H9 (cell line): ENCODE results near the gene PROCR. TPM values are rescaled to one million over a fixed set of nuclear protein-coding genes. Genes with fewer than 3 reads are reported as not detected.
"Not testable (repeated sequence)": the region's sequence is repeated elsewhere in the genome, so short reads cannot be mapped to it uniquely, and the experiment has no call there.

Source experiments
- DNase-seq: peaks from one replicate; pipeline ENCODE4 v3.0.0-alpha.2; 2017
- H2AFZ ChIP-seq: one replicate; pipeline ENCODE4 v1.6.1; 2013; ENCODE audit warnings: mild to moderate bottlenecking, low read length, control low read depth, moderate library complexity
- H2AK5ac ChIP-seq: 2 replicates; pipeline ENCODE4 v1.6.1; 2013; ENCODE audit warnings: low read length, control low read depth, mixed read lengths; ENCODE audit not compliant: insufficient read length
- H2BK120ac ChIP-seq: one replicate; pipeline ENCODE4 v1.6.1; 2013; ENCODE audit warnings: low read depth, mild to moderate bottlenecking, low read length, control low read depth, inconsistent platforms; ENCODE audit not compliant: poor library complexity, severe bottlenecking
- H2BK12ac ChIP-seq: 2 replicates; pipeline ENCODE4 v1.6.1; 2013; ENCODE audit warnings: low read length, control low read depth, mixed read lengths, low read depth; ENCODE audit not compliant: insufficient read length
- H2BK15ac ChIP-seq: 2 replicates; pipeline ENCODE4 v1.6.1; 2013; ENCODE audit warnings: low read depth, low read length, control low read depth
- H2BK20ac ChIP-seq: one replicate; pipeline ENCODE4 v1.6.1; 2013; ENCODE audit warnings: low read depth, mild to moderate bottlenecking, low read length, control low read depth, inconsistent platforms; ENCODE audit not compliant: poor library complexity, severe bottlenecking
- H2BK5ac ChIP-seq: 2 replicates; pipeline ENCODE4 v1.6.1; 2013; ENCODE audit warnings: low read length, control low read depth, mixed read lengths; ENCODE audit not compliant: insufficient read length
- H3K14ac ChIP-seq: 2 replicates; pipeline ENCODE4 v1.6.1; 2013; ENCODE audit warnings: low read length, control low read depth; ENCODE audit not compliant: insufficient read depth
- H3K18ac ChIP-seq: 2 replicates; pipeline ENCODE4 v1.6.1; 2013; ENCODE audit warnings: low read depth, mild to moderate bottlenecking, mixed read lengths, low read length, control low read depth; ENCODE audit not compliant: insufficient read length
- H3K23ac ChIP-seq: 2 replicates; pipeline ENCODE4 v1.6.1; 2013; ENCODE audit warnings: low read length, control low read depth, mixed read lengths, low read depth; ENCODE audit not compliant: insufficient read length
- H3K23me2 ChIP-seq: 2 replicates; pipeline ENCODE4 v1.6.1; 2013; ENCODE audit warnings: low read depth, mild to moderate bottlenecking, mixed read lengths, low read length, control low read depth; ENCODE audit not compliant: insufficient read length, poor library complexity, severe bottlenecking
- H3K27ac ChIP-seq: 2 replicates; pipeline ENCODE4 v1.5.1; 2013; ENCODE audit warnings: low read length, control low read depth, mixed read lengths, low read depth; ENCODE audit not compliant: insufficient read length
- H3K27me3 ChIP-seq: 2 replicates; pipeline ENCODE4 v1.6.1; 2013; ENCODE audit warnings: low read length, control low read depth, inconsistent platforms; ENCODE audit not compliant: insufficient read depth
- H3K4ac ChIP-seq: 2 replicates; pipeline ENCODE4 v1.6.1; 2013; ENCODE audit warnings: low read depth, mild to moderate bottlenecking, control low read depth, inconsistent platforms, low read length, moderate library complexity
- H3K4me1 ChIP-seq: 2 replicates; pipeline ENCODE4 v1.6.1; 2013; ENCODE audit warnings: low read length, control low read depth, inconsistent platforms; ENCODE audit not compliant: insufficient read depth
- H3K4me2 ChIP-seq: 2 replicates; pipeline ENCODE4 v1.6.1; 2013; ENCODE audit warnings: low read length, control low read depth, mixed read lengths; ENCODE audit not compliant: insufficient read length, insufficient read depth
- H3K56ac ChIP-seq: 2 replicates; pipeline ENCODE4 v1.6.1; 2013; ENCODE audit warnings: low read depth, mild to moderate bottlenecking, mixed read lengths, low read length, control low read depth; ENCODE audit not compliant: insufficient read length
- H3K79me1 ChIP-seq: 2 replicates; pipeline ENCODE4 v1.6.1; 2013; ENCODE audit warnings: low read depth, mild to moderate bottlenecking, moderate library complexity, low read length, control low read depth, inconsistent platforms; ENCODE audit not compliant: insufficient read depth, poor library complexity, severe bottlenecking
- H3K79me2 ChIP-seq: 2 replicates; pipeline ENCODE4 v1.6.1; 2013; ENCODE audit warnings: low read length, control low read depth, inconsistent platforms; ENCODE audit not compliant: insufficient read depth
- H3K9ac ChIP-seq: 2 replicates; pipeline ENCODE4 v1.6.1; 2013; ENCODE audit warnings: low read length, control low read depth, mixed read lengths; ENCODE audit not compliant: insufficient read length; ENCODE audit errors: extremely low read depth
- H3K9me3 ChIP-seq: one replicate; pipeline ENCODE4 v1.6.1; 2013; ENCODE audit warnings: low read depth, low read length, inconsistent platforms; ENCODE audit not compliant: control insufficient read depth
- H3T11ph ChIP-seq: one replicate; pipeline ENCODE4 v1.6.1; 2013; ENCODE audit warnings: mild to moderate bottlenecking, low read length, control low read depth, inconsistent platforms
- H4K20me1 ChIP-seq: one replicate; pipeline ENCODE4 v1.6.1; 2013; ENCODE audit not compliant: control insufficient read depth, insufficient read length, insufficient read depth
- H4K5ac ChIP-seq: 2 replicates; pipeline ENCODE4 v1.6.1; 2013; ENCODE audit warnings: low read depth, mild to moderate bottlenecking, mixed read lengths, low read length, control low read depth; ENCODE audit not compliant: insufficient read length
- H4K8ac ChIP-seq: replicated peaks from 2 replicates; pipeline ENCODE4 v1.6.1; 2013; ENCODE audit warnings: low read length, control low read depth, mixed read lengths, low read depth; ENCODE audit not compliant: insufficient read length
- H4K91ac ChIP-seq: 2 replicates; pipeline ENCODE4 v1.6.1; 2013; ENCODE audit warnings: low read depth, mild to moderate bottlenecking, moderate library complexity, mixed read lengths, low read length, control low read depth; ENCODE audit not compliant: insufficient read length
- H3K27ac Mint-ChIP-seq, 3 experiments: 2 replicates in 2 of 3; 3 replicates in 1 of 3; pipeline ENCODE4 v1.8.0; 2020 to 2021; ENCODE audit warnings: mixed read lengths in 3 of 3, mild to moderate bottlenecking in 1 of 3, moderate library complexity in 1 of 3
- H3K27me3 Mint-ChIP-seq: 2 replicates; pipeline ENCODE4 v1.8.0; 2021; ENCODE audit warnings: low read depth, mild to moderate bottlenecking, moderate library complexity, mixed read lengths
- H3K36me3 Mint-ChIP-seq, 3 experiments: 2 replicates in 2 of 3; 3 replicates in 1 of 3; pipeline ENCODE4 v1.8.0; 2020 to 2021; ENCODE audit warnings: low read depth in 3 of 3, mixed read lengths in 3 of 3; ENCODE audit not compliant: insufficient read depth in 1 of 3
- H3K4me1 Mint-ChIP-seq, 2 experiments: 2 replicates each; pipeline ENCODE4 v1.8.0; 2020; ENCODE audit warnings: mixed read lengths in 2 of 2
- H3K4me3 Mint-ChIP-seq, 2 experiments: 2 replicates in 1 of 2; 3 replicates in 1 of 2; pipeline ENCODE4 v1.8.0; 2020 to 2021; ENCODE audit warnings: mild to moderate bottlenecking in 2 of 2, mixed read lengths in 2 of 2, moderate library complexity in 1 of 2
- H3K9me3 Mint-ChIP-seq, 2 experiments: 2 replicates in 1 of 2; 3 replicates in 1 of 2; pipeline ENCODE4 v1.8.0; 2020; ENCODE audit warnings: mild to moderate bottlenecking in 2 of 2, mixed read lengths in 2 of 2, moderate library complexity in 1 of 2
- WGBS: extraction: QIAGEN DNeasy Blood & Tissue Kit; methylation state at CpG from one replicate; pipeline ENCODE4 v1.1.7; 2013; ENCODE audit warnings: missing lambda C conversion rate, low lambda C conversion rate, mixed read lengths; ENCODE audit not compliant: insufficient read length; ENCODE audit errors: extremely low coverage; 5-methylcytosine and 5-hydroxymethylcytosine counted together
- total RNA-seq: library from RNA; stranded (reverse); gene quantifications from 2 replicates; pipeline ENCODE4 v1.2.1, GENCODE V29; 2021
- TF ChIP-seq, protein P1 (sequence below): fragments of 200-600 bp; sonication (generic); conservative IDR thresholded peaks from 3 replicates; pipeline ENCODE4 v1.8.0; 2021; ENCODE audit warnings: antibody characterized with exemption, mild to moderate bottlenecking

PROCR gene
- total RNA-seq, 1 experiment from 2014 or later: 6.4 TPM

DNA sequence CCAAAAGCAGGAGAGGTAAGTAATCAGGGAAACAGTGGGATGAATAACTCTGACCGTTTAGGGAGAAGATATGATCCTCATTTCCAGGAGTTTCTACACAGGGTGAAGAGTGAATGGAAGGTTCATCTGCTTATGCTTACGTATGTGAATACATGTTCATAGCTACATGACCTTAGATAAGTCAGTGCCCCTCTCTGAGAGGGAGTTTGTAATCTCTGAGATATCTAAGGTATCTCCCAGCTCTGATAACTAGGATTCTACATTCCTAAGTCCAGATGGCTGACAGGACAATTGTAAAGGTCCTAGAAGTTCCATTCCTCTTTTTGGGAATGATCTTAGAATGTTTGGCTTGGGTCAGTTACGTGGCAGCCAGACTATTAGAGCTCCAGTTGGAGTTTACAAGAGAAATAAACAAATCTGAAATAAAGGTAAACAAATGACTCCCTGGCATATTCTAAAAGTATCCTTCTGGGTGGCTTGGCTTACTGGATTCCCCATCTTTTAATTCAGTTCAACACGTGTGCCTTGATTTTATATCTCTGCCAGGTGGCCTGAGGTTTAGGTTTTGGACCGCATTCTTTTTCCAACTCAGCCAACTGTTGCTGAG lies 15.8 kb downstream of the PROCR start:
- no peak overlapping the region for H2BK15ac ChIP-seq
- WGBS: no CpG with 5 or more reads among the region's 5 CpGs
- H3K4me3 Mint-ChIP-seq: no peak overlapping the region
- no peak overlapping the region for H4K5ac ChIP-seq
- H3K9me3 Mint-ChIP-seq: peaks cover 16 to 20% of the 10 kb centered on the region in 2 experiments
- H3K27me3 ChIP-seq: no peaks in the 10 kb centered on the region
- H3K9ac ChIP-seq: no peak overlapping the region
- no peak overlapping the region for H3K4me2 ChIP-seq
- H3K4me1 ChIP-seq: no peaks in the 10 kb centered on the region
- H2BK120ac ChIP-seq: no peak overlapping the region
- no peak overlapping the region for H3K4ac ChIP-seq
- H2AK5ac ChIP-seq: no peak overlapping the region
- H3K79me1 ChIP-seq: no peaks in the 10 kb centered on the region
- DNase-seq: no peak
- H4K8ac ChIP-seq: no peak overlapping the region
- H3K36me3 Mint-ChIP-seq: peaks cover 3 to 17% (median 11%) of the 10 kb centered on the region in 3 experiments; a peak in 6 of 7 replicates
- H3K4me1 Mint-ChIP-seq: peaks cover 34% of the 10 kb centered on the region in 2 experiments
- TF ChIP-seq, protein P1, sequence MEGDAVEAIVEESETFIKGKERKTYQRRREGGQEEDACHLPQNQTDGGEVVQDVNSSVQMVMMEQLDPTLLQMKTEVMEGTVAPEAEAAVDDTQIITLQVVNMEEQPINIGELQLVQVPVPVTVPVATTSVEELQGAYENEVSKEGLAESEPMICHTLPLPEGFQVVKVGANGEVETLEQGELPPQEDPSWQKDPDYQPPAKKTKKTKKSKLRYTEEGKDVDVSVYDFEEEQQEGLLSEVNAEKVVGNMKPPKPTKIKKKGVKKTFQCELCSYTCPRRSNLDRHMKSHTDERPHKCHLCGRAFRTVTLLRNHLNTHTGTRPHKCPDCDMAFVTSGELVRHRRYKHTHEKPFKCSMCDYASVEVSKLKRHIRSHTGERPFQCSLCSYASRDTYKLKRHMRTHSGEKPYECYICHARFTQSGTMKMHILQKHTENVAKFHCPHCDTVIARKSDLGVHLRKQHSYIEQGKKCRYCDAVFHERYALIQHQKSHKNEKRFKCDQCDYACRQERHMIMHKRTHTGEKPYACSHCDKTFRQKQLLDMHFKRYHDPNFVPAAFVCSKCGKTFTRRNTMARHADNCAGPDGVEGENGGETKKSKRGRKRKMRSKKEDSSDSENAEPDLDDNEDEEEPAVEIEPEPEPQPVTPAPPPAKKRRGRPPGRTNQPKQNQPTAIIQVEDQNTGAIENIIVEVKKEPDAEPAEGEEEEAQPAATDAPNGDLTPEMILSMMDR: no peak
- H3K9me3 ChIP-seq: no peaks in the 10 kb centered on the region
- H4K20me1 ChIP-seq: no peaks in the 10 kb centered on the region
- H3K56ac ChIP-seq: no peak overlapping the region
- H3K27ac Mint-ChIP-seq: no peak overlapping the region
- H2BK5ac ChIP-seq: no peak overlapping the region
- no peak overlapping the region for H3K14ac ChIP-seq
- H4K91ac ChIP-seq: no peak overlapping the region
- H3K18ac ChIP-seq: no peak overlapping the region
- H3K27me3 Mint-ChIP-seq: peaks cover 10% of the 10 kb centered on the region
- no peak overlapping the region for H2BK12ac ChIP-seq
- H3K27ac ChIP-seq: no peak overlapping the region
- no peaks in the 10 kb centered on the region for H3K23me2 ChIP-seq
- H2AFZ ChIP-seq: no peak overlapping the region
- H3K79me2 ChIP-seq: no peaks in the 10 kb centered on the region
- no peak overlapping the region for H2BK20ac ChIP-seq
- H3T11ph ChIP-seq: no peak overlapping the region
- no peak overlapping the region for H3K23ac ChIP-seq

DNA sequence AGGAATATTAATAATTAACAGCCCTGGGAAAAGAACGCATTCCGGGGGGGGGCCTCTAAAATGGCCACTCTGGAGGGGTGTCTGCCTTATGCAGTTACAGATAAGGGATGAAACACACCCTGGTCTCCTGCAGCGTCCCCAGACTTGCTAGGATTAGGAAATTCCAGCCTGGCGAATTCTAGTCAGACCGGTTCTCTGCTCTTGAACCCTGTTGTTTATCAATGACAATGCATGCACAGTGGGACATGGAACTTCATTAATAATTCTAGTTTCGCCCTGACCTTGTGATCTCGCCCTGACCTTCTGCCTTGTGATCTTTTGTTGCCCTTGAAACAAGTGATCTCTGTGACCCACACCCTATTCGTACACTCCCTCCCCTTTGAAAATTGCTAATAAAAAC lies 17.4 kb downstream of the PROCR start:
- H3K18ac ChIP-seq, H3K9ac ChIP-seq, H3K4ac ChIP-seq, H3K56ac ChIP-seq, H4K5ac ChIP-seq, H3K79me2 ChIP-seq, H2AK5ac ChIP-seq, H4K8ac ChIP-seq, H3T11ph ChIP-seq, H3K4me2 ChIP-seq, H3K14ac ChIP-seq, H2AFZ ChIP-seq, H2BK120ac ChIP-seq, H3K4me1 ChIP-seq, H3K23me2 ChIP-seq, H2BK12ac ChIP-seq, H3K27ac ChIP-seq, H3K23ac ChIP-seq, H2BK20ac ChIP-seq, H4K20me1 ChIP-seq, H2BK15ac ChIP-seq, H3K9me3 ChIP-seq, H3K27me3 ChIP-seq, H3K79me1 ChIP-seq, H4K91ac ChIP-seq, H2BK5ac ChIP-seq: not testable (repeated sequence)
- H3K27ac Mint-ChIP-seq: peak overlapping the region in 2 of 3 experiments; percentile 27; a peak in 2 of 7 replicates
- peaks cover 3 to 17% (median 11%) of the 10 kb centered on the region in 3 experiments; a peak in 6 of 7 replicates for H3K36me3 Mint-ChIP-seq
- DNase-seq: peak; percentile 33
- no CpG with 5 or more reads among the region's 8 CpGs for WGBS
- H3K4me3 Mint-ChIP-seq: peak overlapping the region in 1 of 2 experiments; percentile 39; a peak in 1 of 5 replicates
- peaks cover 34% of the 10 kb centered on the region in 2 experiments for H3K4me1 Mint-ChIP-seq
- peaks cover 16% of the 10 kb centered on the region for H3K27me3 Mint-ChIP-seq
- H3K9me3 Mint-ChIP-seq: peaks cover 16 to 20% of the 10 kb centered on the region in 2 experiments
